LNCAP (cell line): ENCODE measurements around the gene GAA.

Experiments
- CTCF ChIP-seq: fragments of 450-650 bp; IDR thresholded peaks from 2 replicates; pipeline ENCODE4 v1.5.1; 2017; ENCODE audit warnings: mild to moderate bottlenecking

GAA gene

GRCh38 chr17:80107231-80108021 lies 6.0 kb downstream of the GAA start:
- TF ChIP-seq CTCF, result no peak

GRCh38 chr17:80108036-80108971 lies 6.9 kb downstream of the GAA start:
- TF ChIP-seq CTCF, result no peak

DNA sequence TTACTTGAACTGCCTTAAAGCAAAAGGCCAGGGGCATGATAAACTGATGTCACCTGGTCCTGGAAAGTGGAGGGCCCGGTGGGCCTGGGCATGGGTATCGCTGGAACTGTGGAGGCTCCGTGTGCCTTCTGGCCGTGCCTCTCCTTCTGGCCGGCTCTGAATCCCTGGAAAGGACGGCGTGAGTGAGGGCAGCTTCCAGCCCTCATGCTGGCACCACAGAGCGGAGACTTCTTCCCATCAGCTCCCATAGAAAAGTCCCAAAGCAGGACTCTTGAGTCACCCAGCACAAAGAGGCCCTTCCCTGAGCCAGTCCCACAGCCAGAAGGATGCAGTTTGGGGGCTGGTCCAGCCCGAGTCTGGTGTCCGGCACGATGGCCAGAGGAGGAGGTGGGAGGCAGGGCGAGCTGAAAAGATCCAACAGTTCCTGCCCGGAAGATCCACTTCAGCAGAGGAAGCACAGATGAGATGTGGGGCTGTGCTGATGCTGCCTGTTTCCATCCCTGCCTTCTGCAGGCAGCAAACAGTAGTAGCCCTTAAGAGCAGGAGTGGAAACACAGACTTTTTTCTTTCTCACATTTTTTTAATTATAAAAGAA lies 7.8 kb downstream of the GAA start:
- TF ChIP-seq CTCF, result no peak

GRCh38 chr17:80109713-80110446 lies 8.5 kb downstream of the GAA start:
- TF ChIP-seq CTCF, result no peak

DNA sequence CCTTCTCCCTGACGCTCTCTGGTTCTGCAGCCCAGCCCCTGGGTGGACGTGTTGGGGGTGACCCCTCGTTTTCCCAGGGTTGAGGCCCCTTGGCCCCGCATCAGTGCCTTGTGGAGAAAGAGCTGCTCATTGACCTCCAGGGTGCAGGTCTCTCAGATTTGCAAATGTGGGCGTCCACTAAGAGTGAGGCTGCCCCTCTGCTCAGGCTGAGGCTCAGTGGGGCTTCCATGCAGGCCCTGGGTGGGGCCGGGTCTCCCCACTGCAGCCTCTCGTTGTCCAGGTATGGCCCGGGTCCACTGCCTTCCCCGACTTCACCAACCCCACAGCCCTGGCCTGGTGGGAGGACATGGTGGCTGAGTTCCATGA lies 9.0 kb downstream of the GAA start:
- TF ChIP-seq CTCF, result no peak

GRCh38 chr17:80110927-80111701 lies 9.7 kb downstream of the GAA start:
- TF ChIP-seq CTCF, result no peak
